Mesenchymal stem cell (in vitro differentiated cells and primary cell): ENCODE data around the gene DMD.

ENCODE experiments used
- DNase-seq: peaks from one replicate; pipeline ENCODE4 v3.0.0-alpha.2; 2013
- H2AFZ ChIP-seq: one replicate; pipeline ENCODE4 v1.6.1; 2013; ENCODE audit warnings: low read depth, mild to moderate bottlenecking, control low read depth, inconsistent platforms, low read length, moderate library complexity
- H2AK5ac ChIP-seq: 2 replicates; pipeline ENCODE4 v1.6.1; 2013; ENCODE audit warnings: low read length, moderate library complexity, mild to moderate bottlenecking, inconsistent platforms; ENCODE audit not compliant: severe bottlenecking
- H2BK120ac ChIP-seq: one replicate; pipeline ENCODE4 v1.6.1; 2013; ENCODE audit warnings: low read depth, mild to moderate bottlenecking, inconsistent platforms, low read length, moderate library complexity
- H2BK12ac ChIP-seq, 2 experiments: one replicate each; pipeline ENCODE4 v1.6.1; 2013; ENCODE audit warnings: inconsistent platforms in 2 of 2, low read length in 2 of 2, mild to moderate bottlenecking in 2 of 2, moderate library complexity in 2 of 2, control low read depth in 1 of 2
- H2BK15ac ChIP-seq: one replicate; pipeline ENCODE4 v1.6.1; 2013; ENCODE audit warnings: mild to moderate bottlenecking, low read depth, inconsistent platforms; ENCODE audit not compliant: poor library complexity, severe bottlenecking
- H2BK5ac ChIP-seq: 2 replicates; pipeline ENCODE4 v1.6.1; 2013; ENCODE audit warnings: low read depth, mild to moderate bottlenecking, low read length, control low read depth, inconsistent platforms; ENCODE audit not compliant: poor library complexity, severe bottlenecking
- H3K14ac ChIP-seq, 2 experiments: one replicate each; pipeline ENCODE4 v1.6.1; 2013; ENCODE audit warnings: inconsistent platforms in 2 of 2, low read length in 2 of 2, control low read depth in 1 of 2, mild to moderate bottlenecking in 1 of 2, moderate library complexity in 1 of 2
- H3K18ac ChIP-seq, 2 experiments: one replicate each; pipeline ENCODE4 v1.6.1; 2013; ENCODE audit warnings: inconsistent platforms in 2 of 2, low read length in 2 of 2, control low read depth in 1 of 2, low read depth in 1 of 2, mild to moderate bottlenecking in 1 of 2
- H3K23ac ChIP-seq, 2 experiments: one replicate each; pipeline ENCODE4 v1.6.1; 2013; ENCODE audit warnings: inconsistent platforms in 2 of 2, low read length in 2 of 2, mild to moderate bottlenecking in 2 of 2, moderate library complexity in 2 of 2, control low read depth in 1 of 2
- H3K27ac ChIP-seq: 2 replicates; pipeline ENCODE4 v1.5.1; 2013; ENCODE audit warnings: mild to moderate bottlenecking, moderate library complexity, low read length, control low read depth, inconsistent platforms; ENCODE audit not compliant: poor library complexity, severe bottlenecking
- H3K27me3 ChIP-seq, 2 experiments: 2 replicates each; pipeline versions ENCODE4 v1.6.1 to v1.7.0; 2013; ENCODE audit warnings: low read length in 2 of 2, mild to moderate bottlenecking in 2 of 2, moderate library complexity in 2 of 2, control low read depth in 1 of 2, inconsistent platforms in 1 of 2; ENCODE audit not compliant: control insufficient read depth in 1 of 2, insufficient read depth in 1 of 2
- H3K36me3 ChIP-seq, 2 experiments: 2 replicates each; pipeline versions ENCODE4 v1.6.1 to v1.7.0; 2013; ENCODE audit warnings: low read length in 2 of 2, control low read depth in 1 of 2, inconsistent platforms in 1 of 2, low read depth in 1 of 2, mild to moderate bottlenecking in 1 of 2; ENCODE audit not compliant: insufficient read depth in 2 of 2, control insufficient read depth in 1 of 2
- H3K4ac ChIP-seq, 2 experiments: one replicate each; pipeline ENCODE4 v1.6.1; 2013; ENCODE audit warnings: inconsistent platforms in 2 of 2, low read length in 2 of 2, mild to moderate bottlenecking in 2 of 2, moderate library complexity in 2 of 2, control low read depth in 1 of 2, low read depth in 1 of 2
- H3K4me1 ChIP-seq: 2 replicates; pipeline ENCODE4 v1.6.1; 2013; ENCODE audit warnings: low read depth, low read length, control low read depth; ENCODE audit not compliant: control insufficient read depth, insufficient read depth
- H3K4me2 ChIP-seq: 2 replicates; pipeline ENCODE4 v1.6.1; 2013; ENCODE audit warnings: low read length, mild to moderate bottlenecking, inconsistent platforms; ENCODE audit not compliant: poor library complexity, severe bottlenecking
- H3K4me3 ChIP-seq, 2 experiments: 2 replicates each; pipeline versions ENCODE4 v1.5.1 to v1.7.0; 2013; ENCODE audit warnings: low read length in 2 of 2, mild to moderate bottlenecking in 2 of 2, control low read depth in 1 of 2, low read depth in 1 of 2; ENCODE audit not compliant: insufficient read depth in 1 of 2
- H3K79me1 ChIP-seq: replicated peaks from 2 replicates; pipeline ENCODE4 v1.6.1; 2013; ENCODE audit warnings: mild to moderate bottlenecking, control low read depth, low read length, inconsistent platforms; ENCODE audit not compliant: poor library complexity, severe bottlenecking
- H3K9ac ChIP-seq: 2 replicates; pipeline ENCODE4 v1.7.0; 2013; ENCODE audit warnings: mild to moderate bottlenecking, low read length, moderate library complexity
- H3K9me3 ChIP-seq: 2 replicates; pipeline ENCODE4 v1.7.0; 2013; ENCODE audit warnings: mild to moderate bottlenecking, low read length; ENCODE audit not compliant: control insufficient read depth
- H4K8ac ChIP-seq: one replicate; pipeline ENCODE4 v1.6.1; 2013; ENCODE audit warnings: inconsistent platforms, mild to moderate bottlenecking, low read length, moderate library complexity
- H4K91ac ChIP-seq: one replicate; pipeline ENCODE4 v1.6.1; 2013; ENCODE audit warnings: mild to moderate bottlenecking, low read length, inconsistent platforms
- WGBS: methylation state at CpG from one replicate; pipeline ENCODE4 v1.1.7; 2013; ENCODE audit warnings: mixed read lengths; 5-methylcytosine and 5-hydroxymethylcytosine counted together

The DMD gene

GRCh38 chrX:32289356-32289755, 922.0 kb downstream of the DMD start:
- Histone ChIP-seq H3K27ac (no peak overlapping the region), H4K91ac (no peak overlapping the region), H3K4me3 (no peak overlapping the region), H3K4me1 (no peaks in the 10 kb centered on the region), H3K9ac (no peak overlapping the region), H3K36me3 (no peaks in the 10 kb centered on the region), H3K4me2 (no peak overlapping the region), H3K18ac (no peak overlapping the region), H3K4ac (no peak overlapping the region), H2AFZ (no peak overlapping the region), H2BK5ac (no peak overlapping the region), H3K9me3 (no peaks in the 10 kb centered on the region), H2BK12ac (no peak overlapping the region), H4K8ac (no peak overlapping the region), H3K79me1 (no peaks in the 10 kb centered on the region), H2BK15ac (no peak overlapping the region), H3K27me3 (no peaks in the 10 kb centered on the region), H3K14ac (no peak overlapping the region), H2BK120ac (no peak overlapping the region), H2AK5ac (no peak overlapping the region), H3K23ac (no peak overlapping the region)
- no peak for DNase-seq
- 75% methylated on average over 2 of the region's 3 CpGs for WGBS

GRCh38 chrX:32281853-32282252, 929.5 kb downstream of the DMD start:
- H3K4ac ChIP-seq: no peak overlapping the region
- no peaks in the 10 kb centered on the region for H3K4me1 ChIP-seq
- no peak overlapping the region for H3K27ac ChIP-seq
- H2AFZ ChIP-seq: no peak overlapping the region
- no peak overlapping the region for H2BK15ac ChIP-seq
- no peak overlapping the region for H3K23ac ChIP-seq
- no peak overlapping the region for H4K91ac ChIP-seq
- no peak overlapping the region for H3K14ac ChIP-seq
- no peaks in the 10 kb centered on the region for H3K36me3 ChIP-seq
- no peaks in the 10 kb centered on the region for H3K27me3 ChIP-seq
- H3K4me3 ChIP-seq: no peak overlapping the region
- no peak overlapping the region for H3K4me2 ChIP-seq
- no peaks in the 10 kb centered on the region for H3K79me1 ChIP-seq
- H3K9me3 ChIP-seq: no peaks in the 10 kb centered on the region
- H3K9ac ChIP-seq: no peak overlapping the region
- H2BK120ac ChIP-seq: no peak overlapping the region
- no peak overlapping the region for H3K18ac ChIP-seq
- H2BK12ac ChIP-seq: no peak overlapping the region
- no peak for DNase-seq
- H2BK5ac ChIP-seq: no peak overlapping the region
- H2AK5ac ChIP-seq: no peak overlapping the region
- no peak overlapping the region for H4K8ac ChIP-seq
- WGBS: no CpG with 5 or more reads among the region's 1 CpG

GRCh38 chrX:32280921-32281320, 930.4 kb downstream of the DMD start:
- Histone ChIP-seq H4K91ac (no peak overlapping the region), H2AK5ac (no peak overlapping the region), H3K27me3 (no peaks in the 10 kb centered on the region), H3K14ac (no peak overlapping the region), H4K8ac (no peak overlapping the region), H3K36me3 (no peaks in the 10 kb centered on the region), H3K79me1 (no peaks in the 10 kb centered on the region), H3K4ac (no peak overlapping the region), H3K23ac (no peak overlapping the region), H3K9me3 (no peaks in the 10 kb centered on the region), H2BK5ac (no peak overlapping the region), H2AFZ (no peak overlapping the region), H3K4me3 (no peak overlapping the region), H2BK12ac (no peak overlapping the region), H3K9ac (no peak overlapping the region), H3K18ac (no peak overlapping the region), H2BK120ac (no peak overlapping the region), H3K4me1 (no peaks in the 10 kb centered on the region), H2BK15ac (no peak overlapping the region), H3K27ac (no peak overlapping the region), H3K4me2 (no peak overlapping the region)
- DNase-seq: no peak
- WGBS: 89% methylated on average over 3 of the region's 3 CpGs

GRCh38 chrX:32280489-32280888, 930.9 kb downstream of the DMD start:
- no peak overlapping the region for H3K27ac ChIP-seq
- no peak overlapping the region for H3K23ac ChIP-seq
- no peaks in the 10 kb centered on the region for H3K4me1 ChIP-seq
- no peak overlapping the region for H2BK12ac ChIP-seq
- no peak overlapping the region for H3K4me3 ChIP-seq
- no peak overlapping the region for H4K8ac ChIP-seq
- no peak overlapping the region for H2AFZ ChIP-seq
- no peak overlapping the region for H2BK5ac ChIP-seq
- no peak overlapping the region for H3K4me2 ChIP-seq
- no peak overlapping the region for H3K4ac ChIP-seq
- H3K79me1 ChIP-seq: no peaks in the 10 kb centered on the region
- H3K14ac ChIP-seq: no peak overlapping the region
- no peak overlapping the region for H4K91ac ChIP-seq
- no peaks in the 10 kb centered on the region for H3K27me3 ChIP-seq
- no peaks in the 10 kb centered on the region for H3K9me3 ChIP-seq
- H2BK15ac ChIP-seq: no peak overlapping the region
- H3K9ac ChIP-seq: no peak overlapping the region
- H2AK5ac ChIP-seq: no peak overlapping the region
- H3K18ac ChIP-seq: no peak overlapping the region
- no peak for DNase-seq
- no peaks in the 10 kb centered on the region for H3K36me3 ChIP-seq
- WGBS: no CpG with 5 or more reads among the region's 2 CpGs
- H2BK120ac ChIP-seq: no peak overlapping the region
